Globus pallidus (tissue), 1 donor: Measurements from ENCODE around the gene RRM1.
"Not testable (repeated sequence)": the region's sequence is repeated elsewhere in the genome, so short reads cannot be mapped to it uniquely, and the experiment has no call there.

ENCODE experiments used
- DNase-seq: peaks from one replicate; pipeline ENCODE4 v3.0.0-alpha.2; 2015; ENCODE audit warnings: low spot score

Gene RRM1

DNA sequence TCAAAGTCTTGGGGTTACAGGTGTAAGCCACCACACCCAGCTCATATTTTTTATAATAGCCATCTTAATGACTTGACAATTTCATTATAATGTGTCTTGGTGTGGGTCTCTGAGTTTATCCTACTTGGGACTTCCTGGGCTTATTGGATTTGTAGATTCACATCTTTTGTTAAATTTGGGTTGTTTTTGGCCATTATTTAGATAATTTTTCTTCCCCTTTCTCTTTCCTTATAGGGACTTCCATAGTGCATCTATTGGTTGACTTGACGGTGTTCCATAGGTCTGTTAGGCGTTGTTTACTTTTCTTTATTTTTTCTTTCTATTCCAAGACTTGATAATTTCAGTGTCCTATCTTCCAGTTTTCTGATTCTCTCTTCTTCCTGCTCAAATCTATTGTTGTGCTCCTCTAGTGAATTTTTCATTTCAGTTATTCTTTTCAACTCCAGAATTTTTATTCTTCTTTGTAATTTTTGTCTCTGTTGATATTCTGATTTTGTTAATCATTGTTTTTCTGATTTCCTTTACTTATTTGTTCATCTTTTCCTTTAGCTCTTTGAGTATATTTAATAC is 45.6 kb downstream of the RRM1 start:
- no peak for DNase-seq

DNA sequence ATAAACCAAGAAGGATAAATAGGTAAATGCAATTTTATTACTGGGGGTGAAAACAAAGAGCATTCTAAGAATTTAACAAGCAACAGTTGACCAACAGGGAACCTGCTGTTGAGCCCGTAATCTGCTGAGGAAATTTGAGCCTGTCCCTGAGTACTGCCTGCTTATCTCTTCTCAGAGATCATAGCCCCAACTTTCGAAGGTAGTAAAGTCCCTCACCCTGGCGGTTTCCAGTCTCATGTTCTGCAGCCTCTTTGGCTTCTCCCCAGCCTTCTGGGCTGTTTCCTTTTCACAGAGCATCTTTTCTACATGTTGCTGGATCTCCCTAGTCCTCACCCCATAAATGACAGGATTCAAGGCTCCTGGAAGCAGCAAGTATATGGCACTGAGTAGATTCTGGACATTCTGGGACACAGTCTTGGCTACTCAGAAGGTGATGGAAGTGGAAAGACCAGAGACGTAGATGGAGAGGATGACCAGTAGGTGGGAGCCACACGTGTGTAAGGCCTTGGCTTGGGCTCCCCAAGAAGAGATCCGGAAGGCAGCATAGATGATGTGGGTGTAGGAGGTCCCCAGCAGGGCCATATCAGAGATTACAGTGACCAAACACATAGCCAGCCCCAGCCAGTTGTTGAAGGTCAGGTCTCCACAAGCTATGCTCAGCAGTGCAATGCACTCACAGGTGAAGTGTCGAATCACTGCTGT is 51.6 kb downstream of the RRM1 start:
- DNase-seq: no peak

DNA sequence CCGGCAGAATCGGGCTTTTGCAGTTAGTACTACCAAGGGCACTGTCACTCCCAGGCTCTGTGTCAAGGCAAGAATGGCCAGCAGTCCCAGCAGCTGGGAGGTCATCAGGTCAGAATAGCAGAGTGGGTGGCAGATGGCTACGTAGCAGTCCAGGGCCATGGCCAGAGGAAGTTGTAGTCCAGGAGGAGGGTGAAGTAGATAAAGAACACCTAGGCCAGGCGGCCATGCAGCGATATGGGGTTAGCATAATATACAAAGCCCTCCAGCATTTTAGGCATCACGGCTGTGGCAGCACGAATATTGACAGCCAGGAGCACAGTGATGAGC is 52.1 kb downstream of the RRM1 start:
- DNase-seq: no peak

DNA sequence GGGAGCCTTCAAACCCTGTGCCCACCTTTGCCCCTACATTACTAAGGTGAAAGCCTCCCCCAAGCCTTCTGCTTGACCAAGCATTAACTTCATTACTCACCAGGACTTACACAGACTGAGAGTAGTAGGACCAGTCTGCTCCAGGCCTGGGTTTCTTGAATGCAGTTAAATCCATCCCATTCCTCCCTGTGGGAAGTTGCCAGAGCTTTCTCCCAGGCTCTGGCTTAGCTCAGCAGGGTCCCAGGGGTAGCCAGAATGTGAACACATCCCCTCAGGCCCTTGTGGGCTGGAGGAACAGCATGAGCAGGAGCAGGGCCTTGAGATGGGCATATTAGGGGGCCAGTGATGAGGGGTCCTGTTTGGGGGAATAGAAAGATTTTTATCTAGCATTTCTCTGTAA is 59.9 kb downstream of the RRM1 start:
- DNase-seq: no peak

DNA sequence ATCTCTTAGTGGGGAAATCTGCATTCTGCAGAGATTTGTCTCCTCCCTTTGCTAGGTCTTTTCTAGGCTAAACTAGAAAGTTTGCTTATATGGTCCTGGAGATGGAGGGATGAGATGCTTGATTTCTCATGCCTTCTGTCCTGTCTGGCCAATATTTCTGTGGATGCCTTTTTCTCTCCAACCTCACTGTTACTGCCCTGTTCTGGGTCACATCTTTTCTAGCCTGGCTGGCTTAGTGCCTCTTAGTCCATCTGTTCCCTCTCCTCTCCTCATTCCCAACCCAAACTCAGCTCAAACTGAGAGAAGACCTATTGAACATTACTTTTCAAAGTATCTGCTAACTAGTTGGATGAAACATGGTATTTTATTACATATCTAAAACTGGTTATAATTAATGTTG is 62.0 kb downstream of the RRM1 start:
- DNase-seq: no peak

DNA sequence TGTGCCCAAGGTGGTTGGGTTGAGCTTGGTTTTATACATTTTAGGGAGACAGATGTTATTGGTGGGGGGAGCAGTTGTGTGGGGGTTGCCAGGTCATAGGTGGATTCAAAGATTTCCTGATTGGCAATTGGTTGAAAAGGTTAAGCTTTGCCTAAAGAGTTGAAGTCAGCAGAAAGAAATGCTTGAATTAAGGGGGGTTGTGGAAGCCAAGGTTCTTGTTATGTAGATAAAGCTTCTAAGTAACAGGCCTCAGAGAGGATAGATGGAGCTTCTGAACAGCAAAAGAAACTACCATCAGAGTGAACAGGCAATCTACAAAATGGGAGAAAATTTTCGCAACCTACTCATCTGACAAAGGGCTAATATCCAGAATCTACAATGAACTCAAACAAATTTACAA is 64.2 kb downstream of the RRM1 start:
- not testable (repeated sequence) for DNase-seq

DNA sequence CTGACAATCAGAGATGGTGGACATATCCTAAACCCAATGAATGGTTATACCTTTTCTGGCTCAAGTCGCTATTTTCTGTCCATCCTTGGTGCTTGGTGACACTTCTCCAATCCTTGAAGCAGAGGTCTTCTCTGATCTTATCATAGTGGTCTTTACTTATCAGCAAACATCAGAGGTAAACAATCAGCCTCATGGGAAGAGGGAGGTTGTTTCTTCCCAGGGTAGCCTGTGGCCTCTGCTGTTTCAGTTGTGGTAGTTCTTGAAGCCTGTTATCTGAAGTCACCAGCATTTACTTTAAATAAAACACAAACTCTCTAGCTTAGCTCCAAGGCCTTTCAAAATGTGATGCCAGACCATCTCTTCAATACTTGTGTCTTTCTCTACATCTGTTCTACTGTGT is 66.7 kb downstream of the RRM1 start:
- no peak for DNase-seq

DNA sequence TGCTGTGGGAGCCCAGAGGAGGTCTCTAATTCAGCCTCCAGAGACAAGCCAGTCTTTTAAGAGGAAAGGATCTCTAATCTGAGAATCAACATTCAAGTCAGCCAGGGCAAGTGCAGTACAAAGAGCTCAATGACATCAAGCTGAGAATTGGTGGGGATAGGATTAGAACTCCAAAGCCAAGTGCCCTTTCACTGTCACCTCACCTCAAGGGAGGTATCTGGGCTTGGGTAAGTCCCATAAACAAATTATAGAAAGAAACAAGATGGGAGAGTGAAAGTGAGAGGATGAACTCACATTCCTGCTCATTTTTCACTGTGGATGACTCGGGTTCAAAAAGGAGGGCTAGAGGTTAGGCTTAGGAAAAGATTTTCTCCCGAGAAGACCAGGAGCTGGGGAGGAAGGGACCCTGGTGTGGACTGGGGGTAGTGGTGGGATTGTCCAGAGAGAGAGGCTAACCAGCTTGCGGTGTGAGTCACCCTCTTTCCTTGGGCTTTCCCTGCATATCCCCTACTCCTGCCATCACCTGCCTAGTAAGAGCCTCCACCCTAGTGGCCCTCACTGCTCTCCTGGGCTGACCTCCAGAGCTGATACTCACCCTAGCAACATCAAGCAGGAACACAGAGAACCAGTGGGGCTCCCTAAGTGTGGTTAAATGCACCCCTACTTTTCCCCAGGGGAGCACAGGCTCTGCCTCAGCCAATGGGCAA is 70.4 kb downstream of the RRM1 start:
- no peak for DNase-seq

DNA sequence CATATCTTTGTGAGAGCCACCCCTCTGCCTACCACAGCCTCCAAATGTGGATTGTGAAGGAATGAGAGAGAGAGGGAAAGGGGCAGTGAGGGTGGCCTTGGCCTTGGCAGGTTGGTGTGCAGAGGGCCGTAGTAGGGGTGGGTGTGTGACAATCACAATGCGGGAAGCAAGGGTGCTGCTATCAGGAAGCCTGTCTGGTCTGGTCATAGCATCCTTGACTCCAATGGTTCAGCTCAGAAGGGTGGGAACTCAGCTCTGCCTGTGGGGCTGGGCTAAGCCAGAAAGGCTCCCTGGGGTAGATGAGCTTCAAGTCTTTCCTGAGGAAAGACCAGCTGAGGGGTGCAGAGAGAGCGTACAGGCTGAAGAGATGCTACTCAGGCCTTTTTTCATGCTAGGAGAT is 72.7 kb downstream of the RRM1 start:
- DNase-seq: no peak

DNA sequence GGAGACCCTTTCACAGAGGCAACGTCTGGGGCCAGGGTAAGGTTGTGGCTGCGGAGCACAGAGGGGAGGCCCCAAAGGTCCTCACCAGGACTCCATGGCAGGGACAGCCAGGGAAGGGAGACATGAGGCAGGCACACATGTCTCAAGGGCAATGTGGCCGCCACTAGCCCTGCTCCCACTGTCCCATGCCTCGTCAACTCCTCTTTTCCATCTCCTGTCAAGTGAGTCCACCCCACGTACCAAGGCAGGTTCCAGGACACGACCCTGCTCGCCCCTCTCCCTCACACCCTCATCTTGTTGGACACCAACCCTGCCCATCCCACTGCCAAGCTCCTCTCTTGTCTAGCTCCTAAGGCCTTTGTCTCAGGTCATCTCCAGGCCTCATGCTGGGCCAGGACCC is 73.2 kb downstream of the RRM1 start:
- no peak for DNase-seq

DNA sequence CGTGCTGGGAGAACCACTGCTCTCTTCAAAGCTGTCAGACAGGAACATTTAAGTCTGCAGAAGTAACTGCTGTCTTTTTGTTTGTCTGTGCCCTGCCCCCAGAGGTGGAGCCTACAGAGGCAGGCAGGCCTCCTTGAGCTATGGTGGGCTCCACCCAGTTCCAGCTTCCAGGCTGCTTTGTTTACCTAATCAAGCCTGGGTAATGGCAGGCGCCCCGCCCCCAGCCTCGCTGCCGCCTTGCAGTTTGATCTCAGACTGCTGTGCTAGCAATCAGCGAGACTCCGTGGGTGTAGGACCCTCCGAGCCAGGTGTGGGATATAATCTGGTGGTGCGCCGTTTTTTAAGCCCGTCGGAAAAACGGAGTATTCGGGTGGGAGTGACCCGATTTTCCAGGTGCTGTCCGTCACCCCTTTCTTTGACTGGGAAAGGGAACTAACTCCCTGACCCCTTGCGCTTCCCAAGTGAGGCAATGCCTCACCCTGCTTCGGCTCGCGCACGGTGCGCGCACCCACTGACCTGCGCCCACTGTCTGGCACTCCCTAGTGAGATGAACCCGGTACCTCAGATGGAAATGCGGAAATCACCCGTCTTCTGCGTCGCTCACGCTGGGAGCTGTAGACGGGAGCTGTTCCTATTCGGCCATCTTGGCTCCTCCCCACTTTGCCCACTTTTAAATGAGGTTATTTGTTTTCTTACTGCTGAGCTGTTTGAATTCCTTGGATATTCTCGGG is 81.2 kb downstream of the RRM1 start:
- DNase-seq: not testable (repeated sequence)

DNA sequence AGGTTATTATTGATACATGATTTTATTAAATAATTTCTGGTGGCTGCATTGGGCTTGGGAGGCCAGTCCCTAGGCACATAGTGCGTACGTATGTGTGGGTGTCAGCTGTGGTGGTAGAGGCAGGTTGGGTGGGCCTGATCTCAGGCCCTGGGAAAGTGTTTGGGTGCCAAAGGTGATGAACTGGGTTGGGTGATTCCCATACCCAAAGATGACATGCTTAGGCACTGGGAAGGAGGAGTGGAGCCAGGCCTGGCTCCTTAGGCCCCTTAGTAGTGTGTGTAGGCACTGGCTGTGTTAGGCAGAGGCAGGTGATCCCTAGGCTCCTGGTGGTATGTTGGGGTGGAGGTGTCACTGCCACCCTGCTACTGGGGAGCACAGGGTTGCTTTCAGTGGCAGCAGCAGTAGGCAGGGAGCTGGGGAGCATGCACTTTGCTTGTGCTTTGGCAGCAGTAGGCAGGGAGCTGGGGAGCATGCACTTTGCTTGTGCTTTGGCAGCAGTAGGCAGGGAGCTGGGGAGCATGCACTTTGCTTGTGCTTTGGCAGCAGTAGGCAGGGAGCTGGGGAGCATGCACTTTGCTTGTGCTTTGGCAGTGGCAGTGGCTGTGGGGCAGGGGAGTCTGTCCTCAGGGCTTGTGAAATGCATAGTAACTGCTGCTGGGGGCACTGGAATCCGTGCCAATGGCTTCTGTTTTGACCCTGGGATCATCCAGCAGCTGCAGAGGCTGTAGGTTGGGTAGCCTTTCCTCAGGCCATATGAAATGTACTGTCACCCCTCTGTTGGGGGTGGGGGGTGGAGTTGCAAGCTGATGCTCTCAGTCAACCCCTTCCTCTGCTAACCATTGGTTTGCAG is 84.4 kb downstream of the RRM1 start:
- DNase-seq: no peak

DNA sequence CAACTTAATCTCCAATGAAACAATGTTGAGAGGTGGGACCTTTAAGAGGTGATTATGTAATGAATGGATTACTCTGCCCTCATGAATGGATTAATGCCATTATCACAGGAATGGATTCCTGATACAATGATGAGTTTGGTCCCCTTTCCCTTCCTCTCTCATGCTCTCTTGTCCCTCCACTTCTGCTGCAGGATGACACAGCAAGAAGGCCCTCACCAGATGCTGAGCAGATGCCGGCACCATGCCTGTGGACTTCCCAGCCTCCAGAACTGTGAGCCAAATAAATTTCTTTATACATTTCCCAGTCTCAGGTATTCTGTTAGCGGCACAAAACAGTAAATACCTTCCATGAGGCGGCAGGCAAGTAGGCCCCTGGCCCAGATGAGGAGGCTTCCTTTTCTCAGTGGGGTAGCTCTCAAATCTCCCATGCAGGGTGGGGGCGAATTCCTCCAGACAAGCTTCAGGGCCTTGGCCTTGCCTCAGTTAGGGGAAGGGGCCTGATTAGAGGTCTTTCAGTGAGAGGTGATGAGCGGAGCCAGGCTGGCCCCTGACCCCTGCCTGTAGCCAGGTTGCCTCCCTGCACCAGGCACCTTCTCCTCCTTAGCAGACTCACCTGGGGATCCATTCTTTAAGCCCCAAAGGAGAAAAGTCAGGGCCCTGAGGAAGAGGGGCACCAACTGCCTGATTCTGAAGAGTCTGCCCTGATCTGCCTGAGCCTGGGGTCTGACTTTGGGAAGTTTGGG is 86.0 kb downstream of the RRM1 start:
- no peak for DNase-seq

DNA sequence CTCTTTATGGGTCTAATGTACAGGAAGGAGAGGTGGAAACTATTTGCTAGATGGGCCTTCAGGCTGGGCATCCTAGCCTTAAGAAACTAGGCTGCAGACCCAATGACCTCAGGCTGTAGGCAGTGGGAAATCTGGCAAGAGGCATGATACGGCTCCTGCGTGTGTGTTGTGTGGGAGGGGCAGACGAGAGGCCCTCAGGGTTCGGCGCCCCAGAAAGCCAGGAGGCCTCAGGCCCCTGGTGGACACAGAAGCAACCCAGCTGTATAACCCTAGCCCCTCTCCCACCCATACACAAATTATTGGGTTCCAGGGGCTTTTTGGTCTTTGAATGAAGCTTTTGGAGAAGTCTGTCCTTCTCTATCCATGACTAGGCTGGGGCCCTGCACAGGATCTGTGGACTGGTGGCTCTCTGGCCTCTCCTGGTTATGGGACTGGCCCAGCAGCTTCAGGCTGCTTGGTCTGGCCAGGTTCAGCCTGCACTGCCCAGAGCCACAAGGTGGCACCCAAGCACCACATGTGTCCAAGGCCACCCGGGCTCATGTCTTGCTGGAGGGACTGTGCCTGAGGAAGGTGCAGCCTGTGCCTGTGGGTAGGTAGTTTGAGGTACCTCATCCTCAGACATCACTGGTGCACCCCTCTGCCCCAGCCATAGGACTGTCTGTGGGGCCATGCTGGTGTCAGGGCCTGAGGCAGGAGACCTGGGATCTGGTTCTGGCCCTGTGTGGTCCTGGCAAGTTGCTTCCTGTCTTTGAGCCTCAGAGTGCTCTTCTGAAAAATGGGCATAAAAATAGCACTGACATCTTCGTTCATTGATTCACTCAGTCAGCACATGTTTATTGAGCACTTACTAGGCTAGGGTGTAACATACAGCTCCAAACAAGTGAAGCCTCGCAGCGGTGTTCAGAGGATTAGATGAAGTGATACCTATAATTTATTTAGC is 87.5 kb downstream of the RRM1 start:
- no peak for DNase-seq

DNA sequence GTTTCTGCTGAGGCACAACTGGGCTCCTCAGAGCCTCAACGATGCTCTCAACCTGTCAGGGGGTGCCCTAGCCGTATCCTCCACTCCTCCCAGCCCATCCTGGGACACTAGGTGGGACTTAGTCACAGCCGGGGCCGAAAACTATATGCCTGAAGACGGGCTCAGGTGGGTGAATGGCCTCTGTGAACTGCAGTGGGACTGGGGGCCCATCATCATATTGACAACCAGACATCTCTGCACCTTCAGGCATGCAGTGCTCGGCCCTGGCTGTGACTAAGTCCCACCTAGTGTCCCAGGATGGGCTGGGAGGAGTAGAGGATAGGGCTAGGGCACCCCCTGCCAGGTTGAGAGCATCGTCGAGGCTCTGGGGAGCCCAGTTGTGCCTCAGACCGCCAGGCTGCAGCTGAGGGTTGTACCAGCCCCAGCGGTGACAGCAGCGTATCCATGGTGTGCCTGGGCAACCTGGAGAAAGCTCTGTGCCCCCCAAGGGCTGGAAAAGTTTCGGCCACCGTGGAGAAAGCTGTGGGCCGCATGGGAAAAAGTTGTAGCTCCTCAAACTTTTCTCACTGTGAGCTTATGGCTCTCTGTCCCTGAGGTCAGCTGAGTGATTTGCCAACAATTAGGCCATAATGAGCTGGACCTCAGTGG is 88.9 kb downstream of the RRM1 start:
- no peak for DNase-seq

DNA sequence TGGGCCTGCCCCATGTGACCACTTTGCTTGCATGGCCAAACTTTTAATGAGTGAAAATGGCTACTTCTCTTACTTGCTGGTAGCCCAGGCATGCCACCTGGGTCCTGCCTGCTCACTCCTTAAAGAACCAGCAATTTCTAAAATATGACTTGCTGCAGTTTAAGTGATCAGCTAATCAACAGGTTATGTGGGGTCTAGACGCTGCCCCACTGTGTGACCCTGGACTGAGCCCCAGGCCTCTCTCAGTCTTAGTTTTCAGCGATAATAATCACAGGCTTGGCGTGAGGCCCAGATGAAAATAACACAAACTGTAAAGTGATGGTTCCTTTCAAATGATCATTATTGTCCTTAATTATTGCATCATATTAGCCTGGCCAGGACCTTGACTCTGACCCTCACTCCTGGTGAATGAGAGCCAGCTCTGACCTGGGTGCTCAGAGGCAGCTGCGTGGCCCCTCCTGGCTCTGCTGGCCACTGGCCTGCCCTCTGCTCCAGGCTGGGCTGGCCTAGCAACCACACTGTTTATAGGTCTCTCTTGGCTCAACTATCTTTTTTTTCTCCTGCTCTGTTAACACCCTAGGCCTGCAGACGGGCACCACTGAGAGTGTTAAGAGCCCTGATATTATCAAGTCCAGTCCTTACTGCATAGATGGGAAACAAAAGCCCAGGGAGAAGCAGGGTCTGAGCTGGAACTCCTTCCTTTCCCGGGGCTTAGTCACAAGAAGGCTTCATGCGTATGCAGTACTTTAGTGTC is 89.7 kb downstream of the RRM1 start:
- no peak for DNase-seq

DNA sequence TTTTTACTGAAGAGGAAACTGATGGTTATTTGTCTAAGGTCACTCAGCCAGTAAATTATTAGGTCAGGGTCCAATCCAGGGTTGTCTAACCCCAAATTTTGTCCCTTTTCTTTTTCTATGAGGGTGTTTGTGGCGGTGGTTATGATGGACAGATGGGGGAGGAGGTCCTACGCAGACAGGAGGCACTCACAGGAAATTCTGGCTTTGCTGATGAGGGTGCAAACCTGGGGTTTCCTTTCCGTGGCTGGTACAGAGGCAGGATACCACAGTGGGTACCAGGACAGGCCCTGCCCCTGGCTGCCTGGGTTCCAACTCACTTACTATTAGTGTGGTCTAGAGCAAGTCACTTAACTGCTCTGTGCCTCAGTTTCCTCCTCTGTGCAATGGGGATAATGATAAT is 91.0 kb downstream of the RRM1 start:
- DNase-seq: no peak

DNA sequence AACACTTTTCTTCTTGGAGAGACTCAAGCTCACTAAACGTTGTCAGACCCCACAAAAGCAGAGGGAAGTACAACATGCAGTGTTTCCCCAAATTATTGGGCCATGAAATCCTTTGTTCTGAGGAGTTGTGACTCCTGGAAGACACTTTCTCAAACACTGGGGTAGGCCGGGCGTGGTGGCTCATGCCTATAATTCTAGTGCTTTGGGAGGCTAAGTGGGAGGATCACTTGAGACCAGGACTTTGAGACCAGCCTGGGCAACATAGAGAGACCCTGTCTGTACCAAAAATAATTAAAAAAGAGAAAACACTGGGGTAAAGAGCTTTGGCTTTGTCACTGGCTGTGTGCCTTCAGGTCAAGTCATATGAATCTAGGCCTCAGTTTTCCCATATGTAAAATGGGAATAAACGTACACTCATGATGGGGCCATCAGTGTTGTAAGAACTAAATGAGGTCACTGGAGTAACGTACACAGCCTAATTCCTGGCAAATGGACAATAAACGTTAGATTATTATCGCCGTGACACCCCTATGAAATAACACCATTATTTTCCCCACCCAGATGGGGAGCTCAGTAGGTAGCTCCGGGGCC is 92.0 kb downstream of the RRM1 start:
- DNase-seq: no peak
